22Rv1 (cell line): Measurements from ENCODE around the gene DVL1.

Experiments
- H3K27ac ChIP-seq: fragments of 450-650 bp; 2 replicates; pipeline ENCODE4 v1.5.1; 2017
- ZFX ChIP-seq: fragments of 450-650 bp; IDR thresholded peaks from 2 replicates; pipeline ENCODE4 v1.6.1; 2017; ENCODE audit warnings: antibody characterized with exemption, borderline replicate concordance
- TF ChIP-seq, protein P1 (sequence below): fragments of 450-650 bp; IDR thresholded peaks from 2 replicates; pipeline ENCODE4 v1.5.1; 2017; ENCODE audit warnings: mild to moderate bottlenecking

Gene DVL1

DNA sequence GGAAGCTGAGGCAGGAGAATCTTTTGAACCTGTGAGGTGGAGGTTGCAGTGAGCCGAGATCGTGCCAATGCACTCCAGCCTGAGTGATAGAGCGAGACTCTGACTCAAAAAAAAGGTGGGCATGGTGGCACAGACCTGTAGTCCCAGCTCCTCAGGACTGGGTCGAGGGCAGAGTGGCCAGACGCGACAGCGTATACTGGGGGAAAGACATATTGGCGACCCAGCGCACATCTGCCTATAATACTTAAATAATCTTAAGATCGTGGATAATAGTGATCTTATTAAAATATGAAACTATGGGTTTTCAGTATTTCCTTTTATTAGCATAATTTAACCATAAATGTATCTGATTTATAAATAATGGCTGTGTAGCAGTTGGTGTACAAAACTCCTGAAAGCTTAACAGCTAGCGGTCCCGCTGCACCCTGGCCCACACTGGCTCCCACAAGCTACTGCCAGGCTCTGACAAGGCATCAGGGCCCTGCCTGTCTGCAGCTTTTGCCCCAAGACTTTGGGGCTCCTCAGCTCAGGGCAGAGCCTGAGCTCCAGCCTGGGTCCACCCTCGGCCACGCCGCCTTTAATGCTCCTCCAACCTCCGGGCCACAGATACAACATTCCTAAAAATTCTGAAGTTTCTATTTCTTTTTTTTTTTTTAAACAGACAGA lies 28.5 kb upstream of the DVL1 start:
- no peak overlapping the region for H3K27ac ChIP-seq
- no peak for TF ChIP-seq ZFX
- TF ChIP-seq, protein P1, sequence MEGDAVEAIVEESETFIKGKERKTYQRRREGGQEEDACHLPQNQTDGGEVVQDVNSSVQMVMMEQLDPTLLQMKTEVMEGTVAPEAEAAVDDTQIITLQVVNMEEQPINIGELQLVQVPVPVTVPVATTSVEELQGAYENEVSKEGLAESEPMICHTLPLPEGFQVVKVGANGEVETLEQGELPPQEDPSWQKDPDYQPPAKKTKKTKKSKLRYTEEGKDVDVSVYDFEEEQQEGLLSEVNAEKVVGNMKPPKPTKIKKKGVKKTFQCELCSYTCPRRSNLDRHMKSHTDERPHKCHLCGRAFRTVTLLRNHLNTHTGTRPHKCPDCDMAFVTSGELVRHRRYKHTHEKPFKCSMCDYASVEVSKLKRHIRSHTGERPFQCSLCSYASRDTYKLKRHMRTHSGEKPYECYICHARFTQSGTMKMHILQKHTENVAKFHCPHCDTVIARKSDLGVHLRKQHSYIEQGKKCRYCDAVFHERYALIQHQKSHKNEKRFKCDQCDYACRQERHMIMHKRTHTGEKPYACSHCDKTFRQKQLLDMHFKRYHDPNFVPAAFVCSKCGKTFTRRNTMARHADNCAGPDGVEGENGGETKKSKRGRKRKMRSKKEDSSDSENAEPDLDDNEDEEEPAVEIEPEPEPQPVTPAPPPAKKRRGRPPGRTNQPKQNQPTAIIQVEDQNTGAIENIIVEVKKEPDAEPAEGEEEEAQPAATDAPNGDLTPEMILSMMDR: no peak

DNA sequence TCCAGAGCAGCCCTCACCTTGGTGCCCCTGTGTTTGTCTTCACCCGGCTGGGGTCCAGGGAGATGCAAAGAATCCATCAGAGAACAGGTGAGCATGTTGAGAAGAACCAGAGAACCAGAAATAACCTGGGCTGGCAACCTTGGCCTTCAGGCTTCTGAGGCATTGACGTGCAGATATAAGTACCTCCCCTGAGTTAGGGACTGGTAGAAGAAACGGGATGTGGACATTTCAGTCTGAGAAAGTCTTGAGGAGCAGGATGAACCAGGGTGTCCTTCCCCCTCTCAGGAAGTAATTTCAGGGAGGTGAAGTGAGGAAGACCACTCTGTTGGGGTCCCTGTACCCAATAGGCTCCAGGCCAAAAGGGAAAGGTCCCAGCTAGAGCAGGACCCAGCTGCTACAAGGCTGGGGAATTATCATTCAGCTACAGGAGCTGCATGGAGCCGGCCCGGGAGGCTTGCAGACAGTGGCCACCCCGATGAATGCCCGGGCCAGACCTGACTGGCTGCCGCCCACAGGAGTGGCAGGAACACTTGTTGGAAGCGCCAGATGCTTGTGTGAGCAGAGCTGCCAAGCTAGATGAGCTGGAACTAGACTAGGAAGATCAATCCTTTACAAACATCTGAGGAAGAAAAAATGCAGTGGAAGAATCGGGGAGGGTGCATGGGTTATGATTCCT lies 27.5 kb upstream of the DVL1 start:
- peak overlapping the region; percentile 84; the same call in 1 of the 2 replicates for H3K27ac ChIP-seq
- TF ChIP-seq ZFX: no peak
- TF ChIP-seq, protein P1: no peak

DNA sequence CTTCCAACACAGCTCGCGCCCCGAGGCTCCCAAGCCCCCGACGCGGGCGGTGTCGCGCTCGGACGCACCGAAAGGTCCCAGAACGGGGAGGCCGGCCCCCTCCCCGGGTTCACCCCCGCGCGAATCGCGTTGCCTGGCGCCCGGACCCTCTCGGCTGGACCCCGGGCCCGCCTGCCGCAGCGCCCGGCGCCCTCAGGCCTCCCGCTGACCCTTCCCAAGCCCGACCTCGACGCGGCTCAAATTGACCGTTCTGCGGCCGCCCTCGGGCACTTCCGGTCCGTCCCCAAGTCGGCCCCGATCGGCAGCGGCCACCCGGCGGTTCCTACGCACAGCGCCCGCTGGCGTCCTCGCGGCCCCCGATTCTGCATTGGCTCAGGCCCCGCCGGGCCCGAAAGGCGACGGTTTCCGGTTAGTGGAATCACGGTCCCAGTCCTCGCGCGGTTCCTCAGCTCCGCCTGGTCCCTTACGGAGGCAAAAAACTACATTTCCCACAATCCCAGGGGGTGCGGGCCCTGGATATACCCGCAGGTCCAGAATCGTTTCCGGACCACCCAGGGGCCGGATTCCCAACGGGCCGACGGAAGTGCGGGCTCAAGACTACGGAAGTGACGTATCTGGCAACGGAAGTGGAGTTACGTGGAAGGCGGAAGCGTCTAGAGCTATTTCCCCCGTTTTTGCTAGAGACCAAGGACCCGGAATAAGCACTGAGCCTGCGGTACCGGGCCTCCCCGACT lies 25.9 kb upstream of the DVL1 start, which contains the start of gene AURKAIP1:
AURKAIP1 (minus strand) TSS at position 279 of the 734 bp plus-strand sequence. CDS start 451 bp downstream, outside the sequence.
- H3K27ac ChIP-seq: peak within 1 kb of the TSS; percentile 84
- no peak for TF ChIP-seq ZFX
- TF ChIP-seq, protein P1: peak; percentile 34

DNA sequence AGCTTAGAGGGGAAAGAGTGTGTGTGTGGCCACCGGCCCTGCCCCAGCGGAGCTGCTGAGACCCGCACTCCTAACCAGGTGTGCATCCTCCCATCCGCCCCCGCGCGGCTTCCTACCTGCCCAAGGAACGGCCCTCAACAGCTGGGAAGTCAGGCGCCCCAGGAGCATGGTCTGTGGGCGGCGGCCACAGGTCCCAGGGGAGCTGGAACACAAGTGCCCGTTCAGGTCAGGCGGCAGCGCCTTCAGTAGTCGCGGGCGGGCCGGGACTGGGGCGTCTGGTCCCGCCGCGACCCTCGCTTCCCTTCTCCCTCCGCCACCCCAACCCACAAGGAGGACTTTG lies 25.3 kb upstream of the DVL1 start:
- TF ChIP-seq, protein P1: no peak
- TF ChIP-seq ZFX: no peak
- H3K27ac ChIP-seq: peak overlapping the region; percentile 84

DNA sequence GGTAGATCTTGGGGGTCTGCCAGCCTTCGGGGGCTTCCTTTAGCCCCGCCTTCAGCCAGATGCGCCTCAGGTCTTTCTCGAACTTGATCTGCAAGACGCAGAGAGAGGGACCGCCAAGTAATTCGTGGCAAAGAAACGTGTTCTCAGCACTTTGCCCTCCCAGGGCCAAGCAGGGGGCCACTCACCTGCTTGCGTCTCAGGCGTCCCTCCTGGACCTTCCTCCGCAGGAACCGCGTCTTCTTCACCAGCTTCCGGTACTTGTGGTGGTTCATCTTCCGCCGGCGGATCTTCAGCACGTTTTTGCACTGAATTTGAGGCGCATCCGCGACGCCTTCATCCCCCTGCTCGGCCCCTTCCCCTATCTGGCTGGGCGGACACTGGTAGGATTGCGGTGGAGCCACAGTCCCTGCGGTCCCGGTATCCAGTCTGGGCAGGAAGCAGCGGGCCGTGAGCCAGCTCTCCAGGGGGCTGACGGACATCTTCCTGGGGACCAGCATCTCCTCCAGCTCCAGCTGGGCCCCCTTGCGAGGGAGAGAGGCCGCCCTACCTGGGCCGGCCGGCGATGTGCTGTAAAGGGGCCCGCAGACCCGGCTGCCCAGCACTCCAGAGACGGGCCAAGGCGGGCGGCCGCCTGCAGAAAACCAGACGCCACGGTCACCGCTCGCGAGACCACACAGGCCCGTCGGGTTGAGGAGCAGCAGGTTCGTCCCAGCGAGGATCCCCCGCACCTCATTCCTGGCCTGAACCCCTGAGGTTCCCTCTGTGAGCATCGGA lies 24.8 kb upstream of the DVL1 start:
- peak overlapping the region; percentile 84 for H3K27ac ChIP-seq
- no peak for TF ChIP-seq ZFX
- TF ChIP-seq, protein P1: no peak

DNA sequence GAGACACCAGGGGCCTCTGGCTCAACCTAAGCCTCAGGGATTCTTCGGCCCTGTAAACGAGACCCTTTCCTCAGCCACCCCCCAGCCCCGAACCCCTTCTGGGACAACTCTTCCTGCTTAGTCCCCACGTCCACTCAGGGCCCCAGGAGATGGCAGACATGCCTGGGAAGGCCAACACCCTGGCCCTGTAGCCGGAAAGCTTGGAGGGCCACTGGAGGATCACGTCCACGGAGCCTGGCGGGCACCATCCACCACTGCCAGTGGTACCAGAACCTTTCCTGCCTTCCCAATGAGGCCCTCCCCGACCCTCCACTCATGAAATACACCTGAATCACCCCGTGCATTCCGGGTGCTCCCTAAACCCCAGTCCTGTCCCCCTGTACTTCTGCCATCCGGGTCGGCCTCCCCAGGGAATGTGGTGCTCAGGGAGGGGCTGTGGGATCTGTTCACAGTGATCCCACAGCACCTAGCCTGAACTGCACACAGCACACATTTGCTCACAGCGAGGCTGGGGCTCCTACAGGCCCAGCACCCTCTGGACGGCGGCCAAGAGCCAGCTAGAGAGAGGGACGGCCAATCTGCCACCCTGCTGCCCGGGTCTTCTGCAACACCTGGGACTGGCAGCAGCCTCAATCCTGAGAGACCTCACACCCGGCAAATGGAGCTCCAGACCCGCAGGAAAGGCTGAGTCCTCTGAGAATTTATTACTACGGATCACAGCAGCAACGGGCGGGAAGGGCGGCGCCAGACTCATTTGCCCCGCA lies 24.0 kb upstream of the DVL1 start:
- no peak for TF ChIP-seq ZFX
- TF ChIP-seq, protein P1: no peak
- H3K27ac ChIP-seq: 0 out of 2 replicates have a peak overlapping the region, but pooled peaks have one; percentile 84
